ENCODE measurements around the gene DUSP6.

- TF ChIP-seq POLR2A (IDR thresholded peaks at IDR 0.05; ENCODE audit: low read depth, low read length) (no peak), TAF1 (IDR thresholded peaks at IDR 0.05; ENCODE audit: borderline replicate concordance, low read depth, low read length) (no peak)
Measured at GRCh38 chr12:89354612-89355067, 2.3 kb upstream of the DUSP6 start.
